HG02970 (cell line): ENCODE data around the gene TMEM63A.
"Not testable (repeated sequence)": the region's sequence is repeated elsewhere in the genome, so short reads cannot be mapped to it uniquely, and the experiment has no call there.

ENCODE experiments used
- ATAC-seq: cut with Tn5 transposase; IDR thresholded peaks from one replicate; pipeline ENCODE4 v1.9.1; 2021; ENCODE audit warnings: mild to moderate bottlenecking, moderate library complexity, moderate number of reproducible peaks; ENCODE audit not compliant: unreplicated experiment, low FRiP score

The TMEM63A gene

DNA sequence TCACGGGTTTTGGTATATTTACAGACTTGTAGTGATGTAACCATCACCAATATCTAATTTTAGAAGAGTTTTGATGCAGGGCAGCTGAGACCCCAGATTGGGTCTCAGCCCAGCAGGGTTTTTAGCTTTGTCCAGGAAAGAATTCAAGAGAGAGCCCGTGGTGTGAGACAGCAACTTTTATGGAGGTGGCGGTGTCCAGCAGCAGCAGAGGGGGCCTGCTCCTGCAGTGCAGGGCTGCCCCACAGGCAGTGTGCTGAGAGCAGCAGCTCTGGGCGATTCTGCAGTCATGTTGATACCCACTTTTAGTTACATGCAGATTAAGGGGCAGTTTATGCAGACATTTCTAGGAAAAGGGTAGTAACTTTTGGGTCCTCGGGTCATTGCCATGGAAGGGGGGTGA lies 74.0 kb downstream of the TMEM63A start:
- no peak for ATAC-seq

DNA sequence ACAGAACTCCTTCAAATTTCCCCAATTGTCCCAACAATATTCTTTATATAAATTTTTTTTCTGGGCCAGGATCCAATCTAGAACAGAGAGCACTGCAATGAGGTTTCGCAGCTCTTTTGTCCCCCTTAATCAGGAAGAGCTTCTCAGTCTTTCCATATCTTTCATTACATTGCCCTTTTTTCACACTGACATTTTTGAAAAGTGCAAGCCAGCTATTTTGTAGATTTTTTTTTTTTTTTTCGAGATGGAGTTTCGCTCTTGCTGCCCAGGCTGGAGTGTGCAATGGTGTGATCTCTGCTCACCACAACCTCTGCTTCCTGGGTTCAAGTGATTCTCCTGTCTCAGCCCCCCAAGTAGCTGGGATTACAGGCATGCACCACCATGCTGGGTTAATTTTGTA lies 75.4 kb downstream of the TMEM63A start:
- ATAC-seq = not testable (repeated sequence)

DNA sequence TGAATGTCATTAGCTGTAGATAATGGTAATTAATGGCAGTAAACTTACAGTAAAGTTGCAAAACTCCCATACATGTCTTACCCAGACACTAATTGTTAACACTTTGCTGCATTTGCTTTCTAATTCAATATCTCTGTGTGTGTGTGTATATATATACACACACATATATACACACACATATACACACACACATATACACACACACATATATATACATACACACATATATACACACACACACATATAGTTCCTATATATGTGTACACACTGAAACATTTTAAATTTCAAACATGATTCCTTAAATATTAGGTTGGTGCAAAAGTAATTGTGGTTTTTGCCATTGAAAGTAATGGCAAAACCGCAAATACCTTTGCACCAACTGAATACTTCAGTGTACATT lies 75.9 kb downstream of the TMEM63A start:
- no peak for ATAC-seq

DNA sequence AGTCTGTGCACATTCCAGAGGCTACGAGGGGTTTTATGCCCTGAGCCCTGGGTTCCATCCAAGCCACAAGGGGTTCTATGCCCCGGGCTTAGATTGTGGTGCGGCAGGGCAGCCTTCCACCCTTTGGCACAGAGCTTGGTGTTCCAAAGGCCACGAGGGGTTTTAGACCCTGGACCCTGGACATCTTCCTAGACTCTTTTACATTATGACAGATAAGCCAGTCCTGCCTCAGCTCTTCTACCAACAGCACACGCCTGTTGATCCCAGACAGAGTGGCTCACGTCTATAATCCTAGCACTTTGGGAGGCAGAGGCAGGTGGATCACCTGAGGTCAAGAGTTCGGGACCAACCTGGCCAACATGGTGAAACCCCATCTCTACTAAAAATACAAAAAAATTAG lies 81.0 kb downstream of the TMEM63A start:
- ATAC-seq = not testable (repeated sequence)

DNA sequence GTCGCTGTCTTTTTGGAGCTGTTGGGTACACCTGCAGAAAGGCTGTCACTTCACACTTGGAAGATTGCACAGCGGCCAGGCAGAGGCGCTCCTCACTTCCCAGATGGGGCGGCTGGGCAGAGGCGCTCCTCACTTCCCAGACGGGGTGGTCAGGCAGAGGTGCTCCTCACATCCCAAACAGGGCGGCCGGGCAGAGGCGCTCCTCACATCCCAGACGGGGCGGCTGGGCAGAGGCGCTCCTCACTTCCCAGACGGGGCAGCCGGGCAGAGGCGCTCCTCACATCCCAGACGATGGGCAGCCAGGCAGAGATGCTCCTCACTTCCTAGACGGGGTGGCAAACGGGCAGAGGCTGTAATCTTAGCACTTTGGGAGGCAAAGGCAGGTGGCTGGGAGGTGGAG lies 86.1 kb downstream of the TMEM63A start:
- ATAC-seq = not testable (repeated sequence)
